Omental fat pad (tissue), 4 donors: ENCODE data around the gene COL3A1. TPM values are rescaled to one million over a fixed set of nuclear protein-coding genes. Genes with fewer than 3 reads are reported as not detected.

Source experiments
- ATAC-seq: fragments of 150-250 bp; one replicate; pipeline ENCODE4 v1.9.1; 2016; ENCODE audit warnings: mild to moderate bottlenecking, moderate library complexity; ENCODE audit not compliant: low FRiP score
- DNase-seq: peaks from one replicate; pipeline ENCODE4 v3.0.0-alpha.2; 2019; ENCODE audit warnings: low spot score
- CTCF ChIP-seq, 3 donors: fragments of 450-650 bp; IDR thresholded peaks; one replicate each; pipeline ENCODE4 v1.5.1; 2016 to 2017; ENCODE audit warnings: antibody characterized with exemption in 3 of 3, mild to moderate bottlenecking in 3 of 3, moderate library complexity in 2 of 3
- total RNA-seq, 4 donors: library from RNA; depleted of rRNA; stranded (reverse); fragments of >200 nt; gene quantifications; one replicate each; pipeline ENCODE4 v1.1.0, GENCODE V29; 2016

COL3A1 gene
- total RNA-seq, 4 donors from 2014 or later = 120 to 340 (median 237) TPM

DNA sequence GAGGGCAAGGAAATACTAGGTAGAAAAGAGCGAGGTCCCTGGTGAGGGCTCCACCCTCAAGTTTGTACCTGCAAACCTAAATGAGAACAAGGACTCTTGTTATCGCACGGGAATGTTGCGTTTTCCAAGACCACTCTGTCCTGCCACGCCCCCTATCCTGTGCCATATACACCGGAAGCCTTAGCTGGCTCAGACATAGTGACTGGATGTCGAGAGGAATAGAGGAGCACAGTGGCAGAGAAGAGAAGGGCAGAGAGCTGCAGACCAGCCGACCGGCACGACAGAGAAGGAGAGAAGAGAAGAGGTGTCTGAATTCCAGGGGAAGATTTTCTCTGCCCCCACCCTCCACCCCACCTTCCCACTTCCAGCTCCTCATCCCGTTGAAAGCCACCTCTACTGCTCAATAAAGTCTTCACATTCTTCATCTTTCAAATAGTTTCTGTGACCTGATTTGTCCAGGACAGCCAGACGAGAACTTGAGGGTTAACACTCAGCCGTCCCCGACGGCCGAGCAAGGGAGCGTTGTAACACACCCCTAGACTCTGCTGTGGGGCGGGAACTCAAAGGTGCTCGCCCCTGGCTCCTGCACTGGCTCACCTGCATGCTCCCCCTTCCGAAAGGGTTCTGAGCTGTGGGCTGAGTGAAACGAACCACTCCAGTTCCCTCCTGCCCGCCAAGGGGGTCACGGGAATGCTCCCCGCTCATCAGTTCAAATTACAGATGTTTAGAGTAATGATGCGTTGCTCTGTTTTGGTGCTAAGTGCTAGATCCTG, 24.9 kb upstream of the COL3A1 start:
- TF ChIP-seq CTCF (IDR thresholded peaks at IDR 0.05) = no peak
- no peak for ATAC-seq
- DNase-seq = no peak

GRCh38 chr2:188952901-188953300, 21.3 kb upstream of the COL3A1 start:
- ATAC-seq (no peak), DNase-seq (no peak)
- TF ChIP-seq CTCF (IDR thresholded peaks at IDR 0.05) = no peak

GRCh38 chr2:188956290-188956689, 17.9 kb upstream of the COL3A1 start:
- no peak for TF ChIP-seq CTCF (IDR thresholded peaks at IDR 0.05)
- DNase-seq (no peak), ATAC-seq (no peak)

GRCh38 chr2:188956961-188957360, 17.2 kb upstream of the COL3A1 start:
- ATAC-seq (no peak), DNase-seq (no peak)
- no peak for TF ChIP-seq CTCF (IDR thresholded peaks at IDR 0.05)

DNA sequence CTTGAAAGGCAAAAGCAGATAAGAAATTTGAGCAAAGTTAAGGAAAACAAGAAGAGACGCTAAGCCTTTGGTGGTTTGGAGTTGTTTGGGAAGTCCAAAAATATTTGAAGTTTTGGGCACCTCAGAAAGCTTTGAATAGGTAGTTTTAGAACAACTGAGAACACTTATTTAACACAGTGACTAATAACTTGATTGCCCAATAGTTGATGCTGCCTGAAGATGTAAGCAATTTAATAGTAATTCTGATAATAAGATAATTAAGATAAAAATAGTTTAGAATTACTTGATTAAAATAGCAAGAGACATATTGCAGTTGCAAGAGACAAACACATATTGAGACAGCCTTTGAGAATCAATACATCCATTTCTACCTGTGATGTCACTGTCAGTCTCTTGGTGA, 16.5 kb upstream of the COL3A1 start:
- TF ChIP-seq CTCF (IDR thresholded peaks at IDR 0.05) = no peak
- no peak for ATAC-seq
- DNase-seq = no peak

- no peak for ATAC-seq
- TF ChIP-seq CTCF (IDR thresholded peaks at IDR 0.05) = no peak
- DNase-seq = no peak
Measured at GRCh38 chr2:188963741-188964140, 10.4 kb upstream of the COL3A1 start.

DNA sequence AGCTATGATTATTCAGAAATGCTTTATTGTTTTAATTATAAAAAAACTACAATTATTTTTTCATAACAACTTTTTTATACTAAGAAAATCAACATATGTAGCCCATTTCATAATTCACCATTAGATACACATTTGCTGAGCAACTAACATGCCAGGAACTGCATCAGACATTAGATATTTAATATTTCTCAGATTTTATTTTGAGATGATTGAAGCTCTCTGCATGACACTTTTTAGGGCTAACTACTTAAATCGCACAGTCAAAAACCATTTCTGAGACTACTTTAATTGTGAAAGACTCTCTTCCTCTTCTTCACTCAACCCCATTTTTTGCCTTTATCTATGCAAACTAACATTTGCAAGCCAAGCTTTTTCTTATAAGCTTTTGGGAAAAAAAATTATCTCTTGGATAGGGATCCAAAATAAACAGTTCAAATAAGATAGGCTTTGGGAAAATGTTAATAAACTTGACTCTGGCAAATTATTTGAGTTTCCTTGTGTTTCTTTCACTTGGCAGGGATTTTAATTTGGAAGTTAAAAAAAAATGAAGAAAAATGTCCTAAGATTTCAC, 9.1 kb upstream of the COL3A1 start:
- no peak for TF ChIP-seq CTCF (IDR thresholded peaks at IDR 0.05)
- DNase-seq (no peak), ATAC-seq (no peak)
